ENCODE results near the gene KRTAP16-1.

Gene KRTAP16-1

GRCh38 chr17:41301916-41302901, 6.9 kb downstream of the KRTAP16-1 start, which contains the start of gene KRTAP29-1:
KRTAP29-1 (minus strand) TSS chr17:41302851; CDS start chr17:41302851, 0 bp downstream.
- no peak for TF ChIP-seq CTCF (conservative IDR thresholded peaks at IDR 0.05; ENCODE audit: control insufficient read depth, insufficient read depth, low read depth, low read length)
- H3K4me3 ChIP-seq (ENCODE audit: control insufficient read depth, low read depth, low read length), result no peak within 1 kb of the TSS
- DNase-seq (ENCODE audit: low read depth), result no peak

DNA sequence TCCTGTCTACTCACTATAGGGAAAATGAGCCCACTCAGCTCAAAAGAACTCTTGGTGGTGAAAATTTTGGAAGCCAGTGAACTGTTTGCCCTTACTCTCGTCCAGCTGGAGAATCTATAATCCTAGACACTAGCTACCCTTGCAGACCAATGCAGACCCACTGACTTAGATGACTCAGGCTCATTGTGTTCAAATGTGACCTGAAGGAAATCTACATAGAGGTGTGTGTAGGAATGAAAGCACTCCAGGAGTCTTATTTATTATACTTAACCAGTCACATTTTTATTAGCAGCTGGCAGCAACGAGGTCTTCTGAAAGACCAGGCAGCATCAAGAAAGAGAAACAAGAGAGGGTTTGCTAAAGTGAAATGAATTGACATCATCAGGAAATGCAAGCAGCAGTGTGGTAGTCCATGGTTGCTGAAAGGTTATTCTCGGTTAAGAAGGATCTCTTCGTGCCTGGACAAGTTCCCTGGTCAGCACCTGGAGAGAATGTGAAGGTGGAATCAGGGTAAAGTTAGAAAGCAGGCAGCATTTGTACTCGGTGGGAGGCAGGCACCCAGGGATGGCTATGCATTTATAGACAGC, 7.8 kb downstream of the KRTAP16-1 start:
- no peak overlapping the region for H3K4me3 ChIP-seq (ENCODE audit: control insufficient read depth, low read depth, low read length)
- DNase-seq (ENCODE audit: low read depth), result no peak
- TF ChIP-seq CTCF (conservative IDR thresholded peaks at IDR 0.05; ENCODE audit: control insufficient read depth, insufficient read depth, low read depth, low read length), result no peak

GRCh38 chr17:41298458-41299135, 10.5 kb downstream of the KRTAP16-1 start:
- no peak overlapping the region for H3K4me3 ChIP-seq (ENCODE audit: control insufficient read depth, low read depth, low read length)
- DNase-seq (ENCODE audit: low read depth), result no peak
- no peak for TF ChIP-seq CTCF (conservative IDR thresholded peaks at IDR 0.05; ENCODE audit: control insufficient read depth, insufficient read depth, low read depth, low read length)

- DNase-seq (ENCODE audit: low read depth), result no peak
- TF ChIP-seq CTCF (conservative IDR thresholded peaks at IDR 0.05; ENCODE audit: control insufficient read depth, insufficient read depth, low read depth, low read length), result no peak
- H3K4me3 ChIP-seq (ENCODE audit: control insufficient read depth, low read depth, low read length), result no peak overlapping the region
These were observed 12.3 kb downstream of the KRTAP16-1 start for GRCh38 chr17:41296846-41297245.

GRCh38 chr17:41294016-41294415, 15.1 kb downstream of the KRTAP16-1 start:
- DNase-seq (ENCODE audit: low read depth), result no peak
- TF ChIP-seq CTCF (conservative IDR thresholded peaks at IDR 0.05; ENCODE audit: control insufficient read depth, insufficient read depth, low read depth, low read length), result no peak
- H3K4me3 ChIP-seq (ENCODE audit: control insufficient read depth, low read depth, low read length), result no peak overlapping the region

GRCh38 chr17:41287050-41287449, 22.1 kb downstream of the KRTAP16-1 start:
- TF ChIP-seq CTCF (conservative IDR thresholded peaks at IDR 0.05; ENCODE audit: control insufficient read depth, insufficient read depth, low read depth, low read length), result no peak
- no peak for DNase-seq (ENCODE audit: low read depth)
- no peak overlapping the region for H3K4me3 ChIP-seq (ENCODE audit: control insufficient read depth, low read depth, low read length)
